ENCODE measurements around the gene ACAA1. TPM values are rescaled to one million over a fixed set of nuclear protein-coding genes. Genes with fewer than 3 reads are reported as not detected.

ACAA1 gene
- total RNA-seq, 1 experiment from 2014 or later: 58.9 TPM

GRCh38 chr3:38128303-38128655, 8.6 kb downstream of the ACAA1 start:
- no peaks in the 10 kb centered on the region for H3K9me2 ChIP-seq (ENCODE audit: insufficient read depth)
- no peaks in the 10 kb centered on the region for H3K79me2 ChIP-seq (ENCODE audit: low read depth)
- ChIA-PET CTCF (no interaction called here), POLR2A (ENCODE audit: unreplicated experiment) (no interaction called here)
- no peaks in the 10 kb centered on the region; the same call in 1 of the 2 replicates for H3K36me3 ChIP-seq (ENCODE audit: low read depth)
- H3K27ac ChIP-seq: no peak overlapping the region
- peaks cover 14% of the 10 kb centered on the region for H3K4me1 ChIP-seq (replicated peaks; ENCODE audit: insufficient read depth)
- H3K4me3 ChIP-seq: no peak overlapping the region
- no peaks in the 10 kb centered on the region; the same call in 1 of the 2 replicates for H4K20me1 ChIP-seq (ENCODE audit: insufficient read depth)
- peaks cover 17% of the 10 kb centered on the region; the same call in 1 of the 2 replicates for H3F3A ChIP-seq (ENCODE audit: insufficient read depth, low read depth)
- H3K4me2 ChIP-seq: no peak overlapping the region
- no peaks in the 10 kb centered on the region for H3K27me3 ChIP-seq (ENCODE audit: insufficient read depth, low read depth)
- no peak overlapping the region for H2AFZ ChIP-seq
- no TSS peak for BruUV-seq (replicated peaks)
- H3K9me3 ChIP-seq (ENCODE audit: insufficient read depth, low read depth): no peaks in the 10 kb centered on the region
- TF ChIP-seq EZH2 (IDR thresholded peaks at IDR 0.05; ENCODE audit: low read depth) (no peak), CTCF (conservative IDR thresholded peaks at IDR 0.05) (no peak)
- intact Hi-C loops (cut with micrococcal nuclease; ENCODE audit: unreplicated experiment): no loop called here
- DNase-seq: no peak

GRCh38 chr3:38127611-38128302, 9.2 kb downstream of the ACAA1 start:
- POLR2A ChIA-PET (ENCODE audit: unreplicated experiment): no interaction called here
- no peak for DNase-seq
- no peaks in the 10 kb centered on the region; the same call in 1 of the 2 replicates for H3K36me3 ChIP-seq (ENCODE audit: low read depth)

GRCh38 chr3:38126121-38126892, 10.6 kb downstream of the ACAA1 start:
- Histone ChIP-seq H3K27me3 (ENCODE audit: insufficient read depth, low read depth) (no peaks in the 10 kb centered on the region), H3K79me2 (ENCODE audit: low read depth) (no peaks in the 10 kb centered on the region), H3K4me2 (no peak overlapping the region), H2AFZ (no peak overlapping the region), H3K4me3 (no peak overlapping the region), H4K20me1 (ENCODE audit: insufficient read depth) (no peaks in the 10 kb centered on the region), H3F3A (ENCODE audit: insufficient read depth, low read depth) (no peaks in the 10 kb centered on the region), H3K36me3 (ENCODE audit: low read depth) (no peaks in the 10 kb centered on the region; the same call in 1 of the 2 replicates), H3K4me1 (replicated peaks; ENCODE audit: insufficient read depth) (no peaks in the 10 kb centered on the region), H3K9me3 (ENCODE audit: insufficient read depth, low read depth) (no peaks in the 10 kb centered on the region), H3K9me2 (ENCODE audit: insufficient read depth) (no peaks in the 10 kb centered on the region), H3K27ac (no peak overlapping the region)
- intact Hi-C loops (cut with micrococcal nuclease; ENCODE audit: unreplicated experiment): no loop called here
- POLR2A ChIA-PET (ENCODE audit: unreplicated experiment): no interaction called here
- TF ChIP-seq CTCF (conservative IDR thresholded peaks at IDR 0.05) (no peak), EZH2 (IDR thresholded peaks at IDR 0.05; ENCODE audit: low read depth) (no peak)
- CTCF ChIA-PET: no interaction called here
- no peak for DNase-seq
- BruUV-seq (replicated peaks): no TSS peak

More at GRCh38 chr3:38127611-38128302, 9.2 kb downstream of the ACAA1 start:
- Histone ChIP-seq H3F3A (ENCODE audit: insufficient read depth, low read depth) (peaks cover 11% of the 10 kb centered on the region; the same call in 1 of the 2 replicates), H3K4me3 (no peak overlapping the region), H3K4me1 (replicated peaks; ENCODE audit: insufficient read depth) (peaks cover 9% of the 10 kb centered on the region), H3K4me2 (no peak overlapping the region), H2AFZ (no peak overlapping the region), H3K79me2 (ENCODE audit: low read depth) (no peaks in the 10 kb centered on the region), H3K9me2 (ENCODE audit: insufficient read depth) (no peaks in the 10 kb centered on the region), H3K27ac (no peak overlapping the region), H3K27me3 (ENCODE audit: insufficient read depth, low read depth) (no peaks in the 10 kb centered on the region), H3K9me3 (ENCODE audit: insufficient read depth, low read depth) (no peaks in the 10 kb centered on the region), H4K20me1 (ENCODE audit: insufficient read depth) (no peaks in the 10 kb centered on the region; the same call in 1 of the 2 replicates)
- TF ChIP-seq CTCF (conservative IDR thresholded peaks at IDR 0.05): no peak
- no peak for TF ChIP-seq EZH2 (IDR thresholded peaks at IDR 0.05; ENCODE audit: low read depth)
- no TSS peak for BruUV-seq (replicated peaks)
- intact Hi-C loops (cut with micrococcal nuclease; ENCODE audit: unreplicated experiment): no loop called here
- CTCF ChIA-PET: no interaction called here
